H9 (cell line): ENCODE measurements around the gene JPT2. TPM values are rescaled to one million over a fixed set of nuclear protein-coding genes. Genes with fewer than 3 reads are reported as not detected.

Experiments
- DNase-seq: peaks from one replicate; pipeline ENCODE4 v3.0.0-alpha.2; 2017
- H2AFZ ChIP-seq: one replicate; pipeline ENCODE4 v1.6.1; 2013; ENCODE audit warnings: mild to moderate bottlenecking, low read length, control low read depth, moderate library complexity
- H2AK5ac ChIP-seq: 2 replicates; pipeline ENCODE4 v1.6.1; 2013; ENCODE audit warnings: low read length, control low read depth, mixed read lengths; ENCODE audit not compliant: insufficient read length
- H2BK120ac ChIP-seq: one replicate; pipeline ENCODE4 v1.6.1; 2013; ENCODE audit warnings: low read depth, mild to moderate bottlenecking, low read length, control low read depth, inconsistent platforms; ENCODE audit not compliant: poor library complexity, severe bottlenecking
- H2BK12ac ChIP-seq: 2 replicates; pipeline ENCODE4 v1.6.1; 2013; ENCODE audit warnings: low read length, control low read depth, mixed read lengths, low read depth; ENCODE audit not compliant: insufficient read length
- H2BK15ac ChIP-seq: 2 replicates; pipeline ENCODE4 v1.6.1; 2013; ENCODE audit warnings: low read depth, low read length, control low read depth
- H2BK20ac ChIP-seq: one replicate; pipeline ENCODE4 v1.6.1; 2013; ENCODE audit warnings: low read depth, mild to moderate bottlenecking, low read length, control low read depth, inconsistent platforms; ENCODE audit not compliant: poor library complexity, severe bottlenecking
- H2BK5ac ChIP-seq: 2 replicates; pipeline ENCODE4 v1.6.1; 2013; ENCODE audit warnings: low read length, control low read depth, mixed read lengths; ENCODE audit not compliant: insufficient read length
- H3K14ac ChIP-seq: 2 replicates; pipeline ENCODE4 v1.6.1; 2013; ENCODE audit warnings: low read length, control low read depth; ENCODE audit not compliant: insufficient read depth
- H3K18ac ChIP-seq: 2 replicates; pipeline ENCODE4 v1.6.1; 2013; ENCODE audit warnings: low read depth, mild to moderate bottlenecking, mixed read lengths, low read length, control low read depth; ENCODE audit not compliant: insufficient read length
- H3K23ac ChIP-seq: 2 replicates; pipeline ENCODE4 v1.6.1; 2013; ENCODE audit warnings: low read length, control low read depth, mixed read lengths, low read depth; ENCODE audit not compliant: insufficient read length
- H3K23me2 ChIP-seq: 2 replicates; pipeline ENCODE4 v1.6.1; 2013; ENCODE audit warnings: low read depth, mild to moderate bottlenecking, mixed read lengths, low read length, control low read depth; ENCODE audit not compliant: insufficient read length, poor library complexity, severe bottlenecking
- H3K27ac ChIP-seq: 2 replicates; pipeline ENCODE4 v1.5.1; 2013; ENCODE audit warnings: low read length, control low read depth, mixed read lengths, low read depth; ENCODE audit not compliant: insufficient read length
- H3K27me3 ChIP-seq: 2 replicates; pipeline ENCODE4 v1.6.1; 2013; ENCODE audit warnings: low read length, control low read depth, inconsistent platforms; ENCODE audit not compliant: insufficient read depth
- H3K4ac ChIP-seq: 2 replicates; pipeline ENCODE4 v1.6.1; 2013; ENCODE audit warnings: low read depth, mild to moderate bottlenecking, control low read depth, inconsistent platforms, low read length, moderate library complexity
- H3K4me1 ChIP-seq: 2 replicates; pipeline ENCODE4 v1.6.1; 2013; ENCODE audit warnings: low read length, control low read depth, inconsistent platforms; ENCODE audit not compliant: insufficient read depth
- H3K4me2 ChIP-seq: 2 replicates; pipeline ENCODE4 v1.6.1; 2013; ENCODE audit warnings: low read length, control low read depth, mixed read lengths; ENCODE audit not compliant: insufficient read length, insufficient read depth
- H3K56ac ChIP-seq: 2 replicates; pipeline ENCODE4 v1.6.1; 2013; ENCODE audit warnings: low read depth, mild to moderate bottlenecking, mixed read lengths, low read length, control low read depth; ENCODE audit not compliant: insufficient read length
- H3K79me1 ChIP-seq: 2 replicates; pipeline ENCODE4 v1.6.1; 2013; ENCODE audit warnings: low read depth, mild to moderate bottlenecking, moderate library complexity, low read length, control low read depth, inconsistent platforms; ENCODE audit not compliant: insufficient read depth, poor library complexity, severe bottlenecking
- H3K79me2 ChIP-seq: 2 replicates; pipeline ENCODE4 v1.6.1; 2013; ENCODE audit warnings: low read length, control low read depth, inconsistent platforms; ENCODE audit not compliant: insufficient read depth
- H3K9ac ChIP-seq: 2 replicates; pipeline ENCODE4 v1.6.1; 2013; ENCODE audit warnings: low read length, control low read depth, mixed read lengths; ENCODE audit not compliant: insufficient read length; ENCODE audit errors: extremely low read depth
- H3K9me3 ChIP-seq: one replicate; pipeline ENCODE4 v1.6.1; 2013; ENCODE audit warnings: low read depth, low read length, inconsistent platforms; ENCODE audit not compliant: control insufficient read depth
- H3T11ph ChIP-seq: one replicate; pipeline ENCODE4 v1.6.1; 2013; ENCODE audit warnings: mild to moderate bottlenecking, low read length, control low read depth, inconsistent platforms
- H4K20me1 ChIP-seq: one replicate; pipeline ENCODE4 v1.6.1; 2013; ENCODE audit not compliant: control insufficient read depth, insufficient read length, insufficient read depth
- H4K5ac ChIP-seq: 2 replicates; pipeline ENCODE4 v1.6.1; 2013; ENCODE audit warnings: low read depth, mild to moderate bottlenecking, mixed read lengths, low read length, control low read depth; ENCODE audit not compliant: insufficient read length
- H4K8ac ChIP-seq: replicated peaks from 2 replicates; pipeline ENCODE4 v1.6.1; 2013; ENCODE audit warnings: low read length, control low read depth, mixed read lengths, low read depth; ENCODE audit not compliant: insufficient read length
- H4K91ac ChIP-seq: 2 replicates; pipeline ENCODE4 v1.6.1; 2013; ENCODE audit warnings: low read depth, mild to moderate bottlenecking, moderate library complexity, mixed read lengths, low read length, control low read depth; ENCODE audit not compliant: insufficient read length
- H3K27ac Mint-ChIP-seq, 3 experiments: 2 replicates in 2 of 3; 3 replicates in 1 of 3; pipeline ENCODE4 v1.8.0; 2020 to 2021; ENCODE audit warnings: mixed read lengths in 3 of 3, mild to moderate bottlenecking in 1 of 3, moderate library complexity in 1 of 3
- H3K27me3 Mint-ChIP-seq: 2 replicates; pipeline ENCODE4 v1.8.0; 2021; ENCODE audit warnings: low read depth, mild to moderate bottlenecking, moderate library complexity, mixed read lengths
- H3K36me3 Mint-ChIP-seq, 3 experiments: 2 replicates in 2 of 3; 3 replicates in 1 of 3; pipeline ENCODE4 v1.8.0; 2020 to 2021; ENCODE audit warnings: low read depth in 3 of 3, mixed read lengths in 3 of 3; ENCODE audit not compliant: insufficient read depth in 1 of 3
- H3K4me1 Mint-ChIP-seq, 2 experiments: 2 replicates each; pipeline ENCODE4 v1.8.0; 2020; ENCODE audit warnings: mixed read lengths in 2 of 2
- H3K4me3 Mint-ChIP-seq, 2 experiments: 2 replicates in 1 of 2; 3 replicates in 1 of 2; pipeline ENCODE4 v1.8.0; 2020 to 2021; ENCODE audit warnings: mild to moderate bottlenecking in 2 of 2, mixed read lengths in 2 of 2, moderate library complexity in 1 of 2
- H3K9me3 Mint-ChIP-seq, 2 experiments: 2 replicates in 1 of 2; 3 replicates in 1 of 2; pipeline ENCODE4 v1.8.0; 2020; ENCODE audit warnings: mild to moderate bottlenecking in 2 of 2, mixed read lengths in 2 of 2, moderate library complexity in 1 of 2
- CTCF ChIP-seq: fragments of 200-600 bp; sonication (generic); conservative IDR thresholded peaks from 3 replicates; pipeline ENCODE4 v1.8.0; 2021; ENCODE audit warnings: antibody characterized with exemption, mild to moderate bottlenecking
- WGBS: extraction: QIAGEN DNeasy Blood & Tissue Kit; methylation state at CpG from one replicate; pipeline ENCODE4 v1.1.7; 2013; ENCODE audit warnings: missing lambda C conversion rate, low lambda C conversion rate, mixed read lengths; ENCODE audit not compliant: insufficient read length; ENCODE audit errors: extremely low coverage; 5-methylcytosine and 5-hydroxymethylcytosine counted together
- total RNA-seq: library from RNA; stranded (reverse); gene quantifications from 2 replicates; pipeline ENCODE4 v1.2.1, GENCODE V29; 2021

Gene JPT2
- total RNA-seq, 1 experiment from 2014 or later = 206 TPM

- Mint-ChIP-seq H3K27me3 (peaks cover 1% of the 10 kb centered on the region; the same call in 1 of the 2 replicates), H3K36me3 (peaks cover 24 to 73% (median 63%) of the 10 kb centered on the region in 3 experiments), H3K9me3 (no peaks in the 10 kb centered on the region), H3K4me1 (no peaks in the 10 kb centered on the region), H3K4me3 (no peak overlapping the region), H3K27ac (no peak overlapping the region)
- no peak overlapping the region for H2AFZ ChIP-seq
- no peak overlapping the region for H4K5ac ChIP-seq
- H4K8ac ChIP-seq = no peak overlapping the region
- no peak overlapping the region for H3K14ac ChIP-seq
- no peak overlapping the region for H3K4me2 ChIP-seq
- no peaks in the 10 kb centered on the region for H3K79me1 ChIP-seq
- no peaks in the 10 kb centered on the region for H3K9me3 ChIP-seq
- H3K56ac ChIP-seq = no peak overlapping the region
- H3K4me1 ChIP-seq = no peaks in the 10 kb centered on the region
- no peak overlapping the region for H3T11ph ChIP-seq
- H3K23me2 ChIP-seq = peaks cover 4% of the 10 kb centered on the region
- no peak overlapping the region for H2BK5ac ChIP-seq
- H3K9ac ChIP-seq = no peak overlapping the region
- DNase-seq = no peak
- no peak overlapping the region for H2BK20ac ChIP-seq
- H3K79me2 ChIP-seq = no peaks in the 10 kb centered on the region
- no CpG with 5 or more reads among the region's 52 CpGs for WGBS
- no peak overlapping the region for H3K4ac ChIP-seq
- H3K23ac ChIP-seq = no peak overlapping the region
- H4K91ac ChIP-seq = no peak overlapping the region
- H4K20me1 ChIP-seq = no peaks in the 10 kb centered on the region
- H2BK12ac ChIP-seq = no peak overlapping the region
- H3K27me3 ChIP-seq = no peaks in the 10 kb centered on the region
- no peak overlapping the region for H3K18ac ChIP-seq
- no peak for TF ChIP-seq CTCF
- H2BK120ac ChIP-seq = no peak overlapping the region
- no peak overlapping the region for H2BK15ac ChIP-seq
- H2AK5ac ChIP-seq = no peak overlapping the region
- H3K27ac ChIP-seq = no peak overlapping the region
These were observed 21.9 kb upstream of the JPT2 start for GRCh38 chr16:1655909-1656807.
